GM21360 (cell line): ENCODE data around the gene NUMA1.

Source experiments
- ATAC-seq: cut with Tn5 transposase; IDR thresholded peaks from one replicate; pipeline ENCODE4 v1.9.1; 2021; ENCODE audit warnings: mild to moderate bottlenecking, moderate library complexity; ENCODE audit not compliant: unreplicated experiment

The NUMA1 gene

DNA sequence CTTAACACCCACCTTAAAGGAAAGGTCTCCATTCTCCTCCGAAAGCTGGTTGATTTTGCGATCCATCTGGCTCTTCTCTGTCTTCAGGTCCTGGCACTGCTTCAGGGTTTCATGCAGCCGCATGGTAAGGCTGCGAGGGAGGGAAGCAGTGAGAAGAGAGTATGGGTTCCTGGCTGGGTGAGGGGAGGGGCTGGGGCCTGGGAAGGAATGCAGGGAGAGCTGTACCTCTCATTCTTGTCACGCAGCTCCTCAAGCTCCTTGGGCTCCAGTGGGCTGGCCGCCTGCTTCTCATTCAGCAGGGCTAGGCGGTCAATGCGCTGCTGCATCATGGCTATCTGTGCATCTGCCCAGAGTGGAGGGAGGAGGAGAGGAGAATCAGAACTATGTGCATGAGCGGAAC, 62.2 kb downstream of the NUMA1 start:
- no peak for ATAC-seq

DNA sequence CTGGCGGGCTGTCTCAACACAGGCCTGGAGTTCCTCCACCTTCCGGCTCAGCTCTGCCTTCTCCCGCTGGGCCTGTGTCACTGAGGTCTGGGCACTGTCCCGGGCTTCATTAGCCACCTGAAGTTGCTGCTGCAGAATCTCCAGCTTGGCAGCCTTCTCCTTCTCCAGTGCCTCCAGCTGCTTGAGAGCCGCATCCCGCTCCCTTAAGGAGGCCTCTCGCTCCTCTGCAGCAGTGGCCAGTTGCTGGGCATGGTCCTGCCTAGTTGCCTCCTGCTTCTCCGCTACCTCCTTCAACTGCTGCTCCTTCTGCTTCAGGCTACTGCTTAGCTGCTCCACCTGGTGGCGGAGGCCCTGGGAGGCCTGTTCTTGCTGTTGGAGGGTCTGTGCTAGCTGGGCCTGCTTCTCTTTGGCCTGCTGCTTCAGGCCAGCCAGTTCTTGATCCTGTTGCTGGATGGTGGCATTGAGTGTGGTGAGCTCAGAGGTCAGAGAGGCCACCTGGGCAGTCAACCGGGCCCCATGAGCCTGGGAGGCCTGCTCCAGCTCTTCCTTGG, 64.8 kb downstream of the NUMA1 start:
- ATAC-seq, result no peak

DNA sequence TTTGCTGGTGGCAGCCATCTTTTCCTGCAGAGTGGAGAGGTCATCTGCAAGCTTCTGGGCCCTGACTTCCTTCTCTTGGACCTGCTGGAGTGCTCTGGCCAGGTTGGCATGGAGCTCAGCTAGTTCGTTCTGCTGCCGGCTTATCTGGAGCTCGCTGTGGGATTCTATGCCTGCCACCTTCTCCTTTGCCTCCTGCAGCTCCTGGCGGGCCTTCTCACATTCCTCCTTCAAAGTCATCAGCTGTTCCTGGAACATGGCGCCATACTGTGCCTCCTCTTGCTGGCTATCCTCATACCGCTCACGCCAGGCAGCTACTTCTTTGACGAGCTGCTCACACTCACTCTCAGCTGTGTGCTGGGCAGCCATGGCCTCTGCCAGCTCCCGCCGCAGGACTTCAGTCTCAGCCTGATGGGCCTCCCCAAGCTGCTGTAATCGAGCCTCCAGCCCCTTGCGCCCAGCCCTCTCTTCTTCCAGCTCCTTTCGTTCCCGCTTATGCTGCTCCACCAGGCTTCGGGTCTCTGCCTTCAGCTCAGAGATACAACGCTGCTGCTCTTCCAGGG, 65.5 kb downstream of the NUMA1 start:
- no peak for ATAC-seq

DNA sequence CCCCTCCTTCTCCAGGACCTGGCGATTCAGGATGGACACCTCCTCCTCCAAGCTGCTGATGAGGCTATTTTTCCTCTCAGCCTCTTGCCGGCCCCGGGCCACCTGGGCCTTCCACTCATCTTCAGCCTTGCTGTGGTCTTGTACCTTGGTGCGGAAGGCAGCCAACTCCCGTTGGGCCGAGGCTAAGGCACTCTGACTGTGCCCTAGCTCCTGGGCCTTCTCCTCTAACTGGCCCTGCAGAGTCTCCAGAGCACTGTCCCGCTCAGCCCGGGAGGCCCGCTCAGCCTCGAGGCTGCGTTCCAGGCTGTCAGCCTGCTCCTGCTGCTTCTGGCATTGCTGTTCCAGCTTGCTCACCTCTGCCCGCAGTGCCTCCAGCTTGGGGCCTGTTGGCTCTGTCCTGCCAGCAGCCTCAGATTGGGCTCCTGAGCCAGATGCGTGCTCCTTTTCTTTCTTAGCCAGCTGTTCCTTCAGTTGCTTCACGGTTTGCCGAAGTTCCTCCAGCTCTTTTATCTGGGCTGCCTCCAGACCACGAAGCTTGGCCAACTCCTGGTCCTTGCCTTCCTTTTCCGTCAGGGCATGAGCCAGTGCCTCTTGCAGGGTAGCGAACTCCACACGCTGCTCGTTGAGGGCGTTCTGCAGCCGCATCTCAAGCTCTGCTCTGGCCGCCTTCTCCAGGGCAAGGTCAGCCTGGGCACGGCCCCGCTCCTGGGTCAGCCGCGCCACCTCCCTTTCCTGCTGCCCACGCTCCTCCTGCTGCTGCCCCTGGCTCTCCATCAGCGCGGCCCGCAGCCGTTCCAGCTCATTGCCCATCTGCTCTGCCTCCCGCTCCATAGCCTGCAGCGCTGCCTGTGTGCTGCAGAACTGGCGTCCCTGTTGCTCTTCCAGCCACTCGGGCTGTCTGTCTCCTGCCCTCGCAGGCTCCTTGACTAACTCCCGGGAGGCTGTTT, 66.3 kb downstream of the NUMA1 start:
- ATAC-seq, result no peak

DNA sequence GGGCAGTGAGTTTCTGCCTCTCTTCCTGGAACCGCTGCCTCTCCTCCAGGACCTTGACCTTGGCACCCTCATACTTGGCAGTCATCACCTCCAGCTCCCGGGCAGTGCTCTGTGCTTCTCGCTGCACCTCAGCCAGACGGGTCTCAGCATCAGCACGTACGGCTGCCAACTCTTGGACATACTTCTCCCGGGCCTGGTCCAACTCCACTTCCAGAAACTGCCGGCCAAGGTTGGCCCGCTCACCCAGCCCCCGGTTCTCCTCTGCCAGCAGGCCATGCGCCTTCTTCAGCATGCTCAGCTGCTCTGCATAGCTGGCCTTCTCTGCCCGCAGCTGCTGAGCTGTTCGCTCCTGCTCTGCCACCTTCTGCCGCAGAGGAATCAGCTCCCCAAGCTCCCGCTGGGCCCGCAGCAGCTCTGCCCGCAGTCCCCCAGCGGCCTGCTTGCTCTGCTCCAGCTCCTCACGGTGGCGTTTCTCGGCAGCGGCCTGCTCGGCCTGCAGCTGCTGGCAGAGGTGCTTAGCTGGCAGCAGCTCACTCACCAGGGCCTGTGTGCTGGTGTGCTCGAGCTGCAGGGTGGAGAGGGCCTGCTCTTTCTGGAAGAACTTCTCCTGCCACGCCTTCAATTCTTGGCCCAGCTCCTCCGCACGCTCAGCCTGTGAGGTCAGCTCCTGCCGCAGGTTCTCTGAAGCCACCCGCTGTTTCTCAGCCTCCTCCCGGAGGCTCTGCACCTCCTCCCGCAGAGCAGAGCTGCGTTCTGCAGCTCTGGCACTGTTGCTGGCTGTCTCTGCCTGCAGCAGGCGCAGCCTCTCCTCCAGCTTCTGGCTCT, 67.2 kb downstream of the NUMA1 start:
- ATAC-seq, result no peak

DNA sequence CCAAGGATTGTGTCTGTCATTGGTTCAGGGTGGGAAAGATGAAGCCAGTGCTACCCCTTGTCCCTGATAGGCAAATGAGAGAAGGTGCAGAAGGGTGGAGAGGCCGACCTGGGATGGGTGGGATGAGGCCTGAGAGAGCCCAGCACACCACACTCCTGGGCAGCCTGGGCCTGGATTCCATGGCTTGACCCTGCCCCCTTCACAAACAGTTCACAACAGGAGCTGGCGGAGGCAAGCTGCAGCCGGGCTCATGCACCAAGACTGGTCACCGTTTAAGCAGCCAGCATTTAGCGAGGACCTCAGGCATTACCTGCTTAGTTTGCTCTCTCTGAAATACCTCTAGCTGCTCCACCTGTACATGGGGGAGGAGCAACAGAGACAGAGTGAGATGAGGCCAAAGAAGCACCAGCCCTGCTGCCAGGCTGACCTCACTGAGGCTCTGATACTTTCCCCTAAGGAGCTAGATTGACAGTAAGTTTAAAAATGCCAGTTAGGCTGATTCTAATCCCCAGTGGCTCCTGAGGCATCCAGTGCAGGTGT, 68.2 kb downstream of the NUMA1 start:
- ATAC-seq, result no peak

DNA sequence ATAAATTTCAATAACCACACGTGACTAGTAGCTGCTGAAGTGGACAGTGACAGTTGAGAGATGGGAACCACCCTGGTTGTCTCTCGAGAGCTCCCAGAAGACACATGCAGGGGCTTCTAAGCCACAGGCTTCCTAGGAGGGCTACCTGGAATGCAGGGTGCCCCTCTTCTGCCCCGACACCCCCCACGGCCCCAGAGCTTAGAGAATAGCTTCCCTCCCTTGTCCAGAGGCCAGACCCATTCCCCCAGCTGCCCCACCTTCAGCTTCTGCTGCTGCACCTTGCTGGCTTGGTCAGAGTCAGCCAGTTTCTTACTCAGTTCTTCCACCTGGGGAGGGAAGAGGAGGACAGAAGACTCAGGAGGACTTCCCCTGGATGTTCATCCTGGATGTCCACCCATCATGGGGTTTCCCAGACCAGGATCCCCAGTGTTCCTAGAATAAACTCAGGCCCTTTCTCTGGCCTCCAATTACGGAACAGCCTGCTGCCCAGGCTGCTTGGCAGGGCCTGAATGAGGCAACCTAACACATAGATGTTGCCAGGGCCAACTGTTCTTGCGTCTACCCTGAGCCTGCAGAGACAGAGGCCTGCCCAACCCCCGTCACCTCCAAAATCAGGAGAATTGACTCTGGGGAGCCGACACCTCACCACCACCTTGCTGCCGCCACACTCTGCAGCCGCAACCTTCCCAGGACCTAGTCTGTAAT, 69.7 kb downstream of the NUMA1 start:
- ATAC-seq, result no peak

DNA sequence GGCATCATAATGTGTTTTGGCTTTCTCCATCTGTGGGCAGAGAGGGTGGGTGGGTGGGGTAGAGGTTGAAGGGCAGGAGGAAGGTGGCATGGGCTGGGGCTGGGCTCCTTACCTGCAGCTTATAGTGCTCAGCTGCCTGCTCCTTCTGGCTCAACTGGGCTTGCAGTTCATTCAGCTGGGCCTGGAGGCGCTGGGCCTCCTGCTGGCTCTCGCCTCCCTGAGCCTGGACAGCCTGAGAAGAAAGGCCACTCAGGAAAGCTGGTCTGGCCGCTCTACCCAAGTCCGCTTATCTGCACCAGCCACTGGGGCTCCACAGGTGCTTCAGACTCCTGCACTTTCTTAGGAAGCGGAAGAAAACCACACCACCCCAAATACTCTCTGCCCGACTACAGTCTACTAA, 71.2 kb downstream of the NUMA1 start:
- ATAC-seq, result no peak

DNA sequence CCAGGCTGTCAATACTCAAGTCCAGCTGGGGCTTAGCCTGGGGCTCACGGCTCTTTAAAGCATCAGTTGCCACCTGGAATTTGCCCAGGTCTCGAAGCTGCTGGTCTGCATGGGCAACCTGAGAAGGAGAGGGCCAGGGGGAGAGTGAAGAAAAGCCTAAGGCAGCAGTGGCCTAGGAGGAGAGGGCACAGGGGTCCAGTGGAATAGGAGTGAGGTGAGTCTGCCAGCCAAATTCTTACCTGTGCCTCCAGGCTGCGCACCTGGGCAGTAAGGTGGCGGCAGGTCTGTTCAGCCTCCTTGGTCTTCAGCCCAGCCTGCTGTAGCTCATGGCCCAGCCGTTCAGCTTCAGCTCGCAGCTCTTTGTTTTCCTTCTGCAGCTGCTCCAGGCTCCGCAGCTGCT, 71.6 kb downstream of the NUMA1 start:
- no peak for ATAC-seq

DNA sequence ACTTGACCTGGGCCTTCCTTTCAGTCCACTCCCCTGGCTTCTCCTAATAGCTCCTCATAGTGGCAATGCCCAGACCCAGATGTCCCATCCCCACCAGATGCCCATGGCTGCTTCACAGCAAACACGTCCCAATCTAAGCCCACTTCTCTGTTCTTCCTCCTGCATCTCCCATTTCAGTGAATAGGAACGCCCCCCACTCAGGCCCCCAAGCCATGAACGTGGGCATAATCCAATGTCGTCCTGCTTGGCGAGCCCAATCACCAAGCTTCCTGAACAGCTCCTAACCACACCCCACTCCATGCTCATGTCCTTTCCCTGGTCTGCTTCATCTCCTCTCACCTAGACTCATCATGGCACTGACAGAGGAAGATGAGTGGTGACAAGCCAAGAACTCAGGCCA, 72.8 kb downstream of the NUMA1 start:
- ATAC-seq, result no peak

DNA sequence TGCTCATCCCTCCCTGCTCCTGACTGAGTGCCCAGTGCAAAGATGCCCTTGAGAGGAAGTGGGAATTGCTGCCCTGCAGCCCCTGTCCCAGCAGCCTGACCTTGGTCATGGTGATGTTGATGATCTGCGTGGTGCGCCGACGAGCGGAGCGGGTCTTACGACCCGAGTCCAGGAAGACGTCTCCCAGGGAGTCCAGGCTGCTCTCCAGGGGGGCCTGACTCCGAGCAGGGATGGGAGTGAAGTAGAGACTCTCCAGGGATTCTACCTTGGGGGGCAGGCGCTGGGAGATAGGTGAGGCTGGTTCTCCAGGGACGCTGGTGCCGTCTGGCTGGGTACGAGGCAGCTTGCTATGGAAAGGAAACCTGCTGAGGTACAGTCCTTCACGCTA, 73.3 kb downstream of the NUMA1 start:
- ATAC-seq, result no peak

DNA sequence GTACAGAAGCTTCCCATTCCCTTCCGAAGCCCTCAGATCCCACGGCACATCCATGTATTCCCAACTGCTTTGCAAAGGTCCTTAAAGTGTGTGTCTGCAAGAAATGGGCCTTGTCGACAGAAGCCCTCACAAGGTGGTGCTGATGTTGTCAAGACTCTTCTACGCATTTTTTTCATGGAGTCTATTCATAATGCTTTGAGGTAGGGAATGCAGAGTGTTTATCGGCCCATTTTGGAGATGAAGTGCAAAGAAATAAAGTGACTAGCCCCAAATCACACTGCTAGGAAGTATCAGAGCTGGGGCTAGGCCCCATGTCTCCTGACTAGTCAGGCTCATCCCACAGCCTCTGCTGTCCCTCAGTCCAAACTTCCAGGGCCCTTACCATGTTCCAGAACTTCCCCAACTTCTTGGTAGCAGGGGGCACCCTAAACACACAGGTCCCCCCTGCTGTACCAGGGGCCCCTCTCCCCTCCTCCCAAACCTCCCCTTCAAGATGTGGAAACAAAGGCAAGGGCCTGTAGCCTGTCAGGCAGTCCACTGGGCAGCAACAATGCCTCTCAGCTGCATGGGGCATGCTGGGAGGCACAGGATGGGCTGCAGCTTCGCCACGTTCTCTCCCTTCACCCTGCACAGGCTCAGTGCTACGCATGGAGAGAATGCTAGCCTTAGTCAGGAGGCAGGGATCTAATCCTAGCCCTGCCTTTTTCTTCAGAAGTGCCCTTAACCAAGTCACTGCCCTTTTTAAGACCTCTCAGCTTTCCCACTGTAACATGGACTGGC, 73.8 kb downstream of the NUMA1 start:
- ATAC-seq, result no peak

DNA sequence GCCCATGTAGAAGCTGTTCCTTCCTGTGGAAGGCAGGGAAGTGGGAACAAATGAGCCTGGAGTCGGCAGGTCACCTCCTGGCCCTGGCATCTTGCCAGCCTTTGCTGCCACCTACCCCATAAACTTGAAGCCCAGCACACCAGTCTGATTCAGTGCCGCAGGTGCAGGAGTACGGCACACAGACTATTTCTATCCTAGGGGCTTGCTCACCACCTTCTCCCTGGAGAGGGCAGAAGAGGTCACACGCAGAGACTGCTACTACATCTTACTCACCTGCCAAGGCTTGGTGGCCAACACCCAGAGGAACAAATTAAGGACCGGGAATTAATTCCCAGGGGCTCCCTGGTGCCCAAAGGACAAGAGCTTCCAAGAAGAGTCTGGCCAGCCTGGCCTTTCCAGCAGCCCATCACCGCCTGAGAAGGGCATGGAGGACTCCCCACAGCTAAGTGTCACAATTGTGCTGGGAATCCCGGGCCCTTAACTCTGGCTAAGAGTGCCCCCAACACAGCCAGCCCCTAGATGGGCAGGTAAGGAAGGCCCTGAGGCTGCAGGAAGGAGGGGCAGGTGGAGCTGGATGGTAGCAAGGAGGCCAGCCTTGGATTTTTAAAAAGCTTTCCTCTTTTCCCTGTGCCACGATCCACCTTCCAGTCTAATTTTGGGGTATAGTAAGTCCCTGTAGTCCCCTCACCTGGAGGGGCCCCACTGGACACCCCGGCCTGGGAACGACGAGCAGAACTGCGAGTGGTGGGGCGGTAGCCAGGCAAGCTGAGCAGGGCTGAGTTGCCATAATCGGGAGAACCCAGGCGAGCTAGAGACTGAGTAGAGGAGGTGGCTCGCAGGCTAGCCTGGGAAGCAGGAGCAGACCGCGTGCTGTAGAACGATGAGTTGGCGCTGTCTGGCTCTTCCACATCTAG, 74.7 kb downstream of the NUMA1 start:
- no peak for ATAC-seq

DNA sequence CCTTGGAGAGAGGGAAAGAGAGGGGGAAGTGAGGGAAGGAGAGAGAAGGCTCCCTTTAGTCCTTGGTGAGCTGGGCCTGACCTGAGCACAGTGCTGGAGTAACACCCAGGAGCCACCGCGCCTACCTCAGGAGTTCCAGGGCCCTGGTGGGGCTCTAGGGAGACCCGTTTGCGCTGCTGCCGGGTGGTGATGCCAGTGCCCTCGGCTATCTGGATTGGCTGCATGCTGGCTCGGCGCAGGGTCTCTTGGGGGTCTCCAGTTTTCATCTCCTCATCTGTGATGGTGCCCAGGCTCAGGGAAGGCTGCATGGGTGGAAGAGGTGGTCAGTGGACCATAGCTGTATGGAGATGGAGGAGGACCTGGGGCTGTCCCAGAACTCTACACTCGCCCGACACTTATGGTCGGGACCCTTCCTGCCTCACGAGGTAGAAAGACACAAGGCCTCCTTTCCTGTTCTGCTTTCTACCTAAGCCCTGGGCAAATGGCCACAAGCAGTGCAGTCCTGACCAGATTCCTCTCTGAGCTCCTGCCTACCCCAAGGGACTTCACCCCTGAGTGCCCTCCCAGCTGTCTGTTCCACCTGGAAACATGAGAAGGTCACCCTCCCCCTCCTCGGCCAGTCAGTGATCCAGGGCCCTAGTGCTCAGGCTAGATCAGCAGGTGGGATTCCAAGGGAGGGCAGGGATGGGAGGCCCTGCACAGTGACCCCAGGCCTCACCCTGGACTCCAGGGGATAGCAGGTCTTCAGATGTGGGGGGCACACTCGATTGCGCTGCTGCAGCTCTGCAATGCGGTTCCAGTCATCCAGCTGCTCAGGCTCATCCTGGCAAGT, 75.6 kb downstream of the NUMA1 start:
- ATAC-seq, result no peak

DNA sequence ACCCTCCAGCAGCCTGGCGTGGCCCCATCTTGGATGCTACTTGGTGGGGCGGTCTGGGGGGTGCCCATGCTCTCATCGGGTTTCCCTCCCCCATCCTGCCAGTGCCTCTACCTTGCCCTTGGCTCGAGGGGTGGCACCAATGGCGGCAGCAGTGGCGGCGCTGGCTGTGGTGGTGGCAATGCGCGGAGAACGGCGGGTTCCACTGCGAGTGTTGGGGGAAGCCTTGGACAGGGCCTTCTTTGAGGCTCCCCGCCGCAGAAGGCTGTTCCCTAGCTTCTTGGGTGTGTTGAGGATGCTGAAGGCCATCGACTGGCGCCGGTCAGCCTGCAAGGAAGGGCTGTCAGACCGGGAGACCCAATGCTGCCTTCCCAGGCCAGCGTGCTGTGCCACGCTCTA, 76.6 kb downstream of the NUMA1 start:
- ATAC-seq, result no peak

DNA sequence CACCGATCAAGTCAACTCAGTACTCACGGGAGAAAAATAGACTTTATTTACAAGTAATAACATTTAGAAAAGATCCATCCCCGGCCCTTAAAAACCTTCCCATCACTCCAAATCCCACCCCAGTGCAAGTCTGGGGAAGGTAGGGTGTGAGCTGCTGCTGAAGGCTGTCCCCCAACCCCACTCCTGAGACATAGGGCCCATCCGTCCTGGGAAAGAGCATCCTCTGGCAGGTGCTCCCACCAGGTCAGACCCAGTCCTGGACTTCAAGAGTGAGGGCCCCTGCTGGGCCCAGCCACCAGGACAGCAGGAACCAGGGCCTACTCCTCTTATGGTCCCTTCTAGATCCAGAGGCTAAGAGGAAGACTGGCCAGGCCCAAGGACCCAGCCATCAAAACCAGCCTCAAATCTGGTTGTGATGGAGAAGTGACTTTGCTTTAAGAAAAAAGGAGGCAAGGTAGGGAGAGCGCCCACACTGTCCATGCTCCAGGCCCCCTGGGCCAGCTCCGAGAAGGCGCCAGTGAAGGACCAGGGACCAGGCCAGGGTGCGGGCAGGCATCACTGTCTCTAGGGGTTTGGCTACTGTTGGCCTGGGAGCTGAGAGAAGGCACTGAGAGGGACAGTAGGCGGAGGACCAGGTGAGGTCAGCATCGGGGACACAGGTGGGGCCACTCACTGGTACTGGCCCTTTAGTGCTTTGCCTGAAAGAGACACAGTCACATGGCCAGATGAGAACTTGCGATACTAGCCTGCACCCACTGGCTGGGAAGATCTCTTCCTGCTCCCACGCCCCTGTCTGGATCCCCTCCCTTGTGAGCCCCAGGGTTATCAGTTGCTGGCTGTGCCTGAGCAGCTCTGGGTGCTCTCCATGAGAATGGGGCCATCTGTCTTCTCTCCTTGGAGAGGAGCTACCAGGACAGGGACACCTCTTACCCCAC, 77.2 kb downstream of the NUMA1 start:
- ATAC-seq, result no peak
